Common myeloid progenitor, CD34-positive (primary cell): Measurements from ENCODE around the gene LRMDA.

Source experiments
- CTCF ChIA-PET: fragments of 350-600 bp; sonication (Branson Sonifier 250); formaldehyde crosslinking; loops from one replicate; lab custom pipeline; 2021; ENCODE audit warnings: antibody characterized with exemption; lab: Charles Lee
- POLR2A ChIA-PET: fragments of 350-600 bp; sonication (Branson Sonifier 250); formaldehyde crosslinking; loops from one replicate; lab custom pipeline; 2021; ENCODE audit warnings: antibody characterized with exemption; lab: Charles Lee
- DNase-seq, 3 donors: peaks; one replicate each; pipeline versions ENCODE4 v3.0.0 to v3.0.0-alpha.2; 2013
- H3K27ac ChIP-seq, 2 experiments: 1 replicate in 1 of 2; 2 replicates in 1 of 2; pipeline ENCODE4 v1.7.0; 2013; ENCODE audit warnings: inconsistent platforms in 2 of 2, low read length in 2 of 2, mild to moderate bottlenecking in 2 of 2, low read depth in 1 of 2, moderate library complexity in 1 of 2; ENCODE audit not compliant: severe bottlenecking in 2 of 2, insufficient read depth in 1 of 2, poor library complexity in 1 of 2
- H3K27me3 ChIP-seq, 5 experiments: replicated peaks in 2 of 5; 1 replicate in 3 of 5; 2 replicates in 2 of 5; pipeline versions ENCODE4 v1.6.1 to v1.7.0; 2013; ENCODE audit warnings: low read length in 4 of 5, mild to moderate bottlenecking in 2 of 5, moderate library complexity in 2 of 5, inconsistent platforms in 1 of 5; ENCODE audit not compliant: insufficient read depth in 5 of 5, control insufficient read depth in 4 of 5
- H3K36me3 ChIP-seq, 4 experiments: 1 replicate in 2 of 4; 2 replicates in 2 of 4; pipeline versions ENCODE4 v1.6.1 to v1.7.0; 2013; ENCODE audit warnings: low read length in 3 of 4, control low read depth in 1 of 4, mild to moderate bottlenecking in 1 of 4; ENCODE audit not compliant: control insufficient read depth in 4 of 4, insufficient read depth in 4 of 4
- H3K4me1 ChIP-seq, 4 experiments: 1 replicate in 3 of 4; 2 replicates in 1 of 4; pipeline versions ENCODE4 v1.6.1 to v1.7.1; 2013; ENCODE audit warnings: low read length in 3 of 4, mild to moderate bottlenecking in 3 of 4, control low read depth in 1 of 4, inconsistent platforms in 1 of 4, moderate library complexity in 1 of 4; ENCODE audit not compliant: control insufficient read depth in 4 of 4, insufficient read depth in 4 of 4; ENCODE audit errors: control extremely low read depth in 1 of 4
- H3K4me3 ChIP-seq, 7 experiments: 1 replicate in 4 of 7; 2 replicates in 3 of 7; pipeline versions ENCODE4 v1.5.1 to v1.7.0; 2013; ENCODE audit warnings: mild to moderate bottlenecking in 7 of 7, low read length in 6 of 7, moderate library complexity in 6 of 7, inconsistent platforms in 2 of 7, low read depth in 2 of 7, control low read depth in 1 of 7; ENCODE audit not compliant: insufficient read depth in 4 of 7, control insufficient read depth in 1 of 7; ENCODE audit errors: extremely low read depth in 1 of 7
- H3K9me3 ChIP-seq, 5 experiments: 1 replicate in 4 of 5; 2 replicates in 1 of 5; pipeline versions ENCODE4 v1.6.1 to v1.7.1; 2013; ENCODE audit warnings: low read length in 4 of 5, mild to moderate bottlenecking in 2 of 5, inconsistent platforms in 1 of 5, low read depth in 1 of 5, moderate library complexity in 1 of 5; ENCODE audit not compliant: control insufficient read depth in 4 of 5, insufficient read depth in 2 of 5; ENCODE audit errors: control extremely low read depth in 1 of 5
- WGBS: methylation state at CpG from one replicate; pipeline ENCODE4 v1.1.5; 2013; ENCODE audit not compliant: insufficient coverage; 5-methylcytosine and 5-hydroxymethylcytosine counted together

Gene LRMDA

DNA sequence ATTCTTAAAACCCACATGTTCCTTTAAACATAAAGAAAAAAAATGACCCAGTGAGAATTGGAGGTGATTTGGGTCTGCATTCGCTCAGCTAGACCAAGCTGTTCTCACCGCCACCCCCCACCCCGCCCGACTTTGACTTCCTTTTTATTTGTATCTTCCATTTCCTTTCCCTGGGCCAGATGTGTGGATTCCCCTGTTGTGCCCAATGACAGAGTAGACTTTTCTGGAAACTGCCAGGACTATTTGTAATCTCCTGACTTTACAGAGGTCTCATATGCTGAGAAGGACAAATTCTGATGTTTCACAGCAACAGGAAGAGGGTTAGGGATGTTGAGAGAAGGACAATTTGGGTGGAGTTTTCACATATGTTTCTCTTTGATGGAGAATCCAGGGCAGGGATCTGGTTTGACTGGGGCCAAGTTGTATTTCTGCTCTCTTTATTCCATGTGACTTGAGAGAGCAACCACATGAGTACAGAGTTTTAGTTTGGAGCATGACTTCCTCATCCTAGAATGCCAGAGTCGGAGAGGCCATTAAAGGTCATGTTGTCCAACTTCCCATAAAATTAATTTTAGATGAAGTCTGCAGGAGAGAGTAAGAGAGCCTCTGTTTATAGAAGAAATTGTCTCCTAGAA lies 1023.2 kb downstream of the LRMDA start:
- POLR2A ChIA-PET, result no interaction called here
- Histone ChIP-seq H3K4me3 (no peak overlapping the region), H3K27ac (no peak overlapping the region), H3K4me1 (peaks cover 0 to 4% (median under 1%) of the 10 kb centered on the region in 4 experiments), H3K27me3 (no peaks in the 10 kb centered on the region), H3K36me3 (no peaks in the 10 kb centered on the region), H3K9me3 (peaks cover 0 to 2% (median 0%) of the 10 kb centered on the region in 5 experiments)
- WGBS, result 98% methylated on average over 4 of the region's 5 CpGs
- no peak for DNase-seq
- CTCF ChIA-PET, result no interaction called here

DNA sequence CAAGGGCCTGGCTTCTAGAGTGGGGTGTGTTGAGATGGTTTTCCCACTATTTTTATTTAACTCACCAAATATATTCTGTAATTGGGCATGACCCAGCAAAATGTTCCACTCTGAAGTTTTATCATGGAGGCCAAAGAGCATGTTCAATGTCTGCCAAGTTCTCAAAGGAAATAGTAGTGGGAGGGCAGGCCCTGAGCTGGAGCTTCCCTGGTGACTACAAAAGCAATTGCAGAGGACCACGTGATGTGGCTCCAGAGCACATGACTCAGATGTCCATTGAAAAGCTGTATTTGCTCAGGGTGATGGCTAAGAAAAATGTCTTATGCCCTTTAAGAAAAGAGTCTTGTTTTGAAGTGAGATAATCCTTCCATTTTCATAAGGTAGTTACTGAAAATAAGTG lies 1024.8 kb downstream of the LRMDA start:
- no peak for DNase-seq
- H3K4me1 ChIP-seq, result peaks cover 0 to 4% (median under 1%) of the 10 kb centered on the region in 4 experiments
- ChIA-PET POLR2A (no interaction called here), CTCF (no interaction called here)
- peaks cover 0 to 2% (median 0%) of the 10 kb centered on the region in 5 experiments for H3K9me3 ChIP-seq
- 100% methylated on average over 1 of the region's 1 CpG for WGBS
- H3K27me3 ChIP-seq, result no peaks in the 10 kb centered on the region
- no peak overlapping the region for H3K4me3 ChIP-seq
- H3K27ac ChIP-seq, result no peak overlapping the region
- H3K36me3 ChIP-seq, result no peaks in the 10 kb centered on the region

DNA sequence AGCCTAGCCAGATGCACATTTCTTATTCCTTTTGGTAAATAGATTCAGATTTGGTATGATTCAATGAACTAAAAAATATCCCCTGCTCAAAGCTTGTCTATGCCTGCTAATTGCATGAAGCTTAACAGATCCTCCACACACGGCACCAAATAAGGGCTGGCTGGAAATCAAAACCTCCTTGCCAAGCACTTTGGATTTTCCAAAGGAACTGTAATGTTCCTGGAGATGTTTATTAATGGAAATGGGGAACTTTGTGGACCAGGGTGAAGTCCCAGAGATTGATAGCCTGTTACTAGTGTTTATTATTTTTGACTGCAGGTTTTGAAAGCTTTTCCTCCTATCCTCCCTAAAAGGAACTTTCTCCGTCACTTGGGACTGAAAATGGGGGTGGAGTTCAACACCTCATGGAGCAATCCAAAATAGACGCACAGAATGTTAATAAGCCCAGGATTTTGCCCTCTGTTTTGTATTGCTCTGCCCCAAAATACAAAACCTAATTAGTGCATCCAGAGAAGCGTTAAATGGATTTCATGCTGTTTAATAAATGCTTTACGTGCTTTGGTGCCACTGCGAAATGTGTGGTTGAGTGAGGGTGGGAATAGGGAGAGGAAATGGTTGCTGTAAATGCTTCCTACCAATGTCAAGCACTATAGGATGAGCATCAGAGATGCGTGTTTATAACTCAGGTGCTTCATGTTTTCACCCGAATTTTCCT lies 1027.7 kb downstream of the LRMDA start:
- H3K4me3 ChIP-seq, result no peak overlapping the region
- H3K9me3 ChIP-seq, result peaks cover 0 to 2% (median 0%) of the 10 kb centered on the region in 5 experiments
- peaks cover 0 to 17% (median 14%) of the 10 kb centered on the region in 4 experiments for H3K4me1 ChIP-seq
- ChIA-PET POLR2A (no interaction called here), CTCF (interaction anchor here (1.3 kb wide), 1 partner anchor 9 kb away, joined by 5 read pairs; no protein-coding TSS in a partner anchor)
- no peak for DNase-seq
- H3K27ac ChIP-seq, result no peak overlapping the region
- H3K36me3 ChIP-seq, result no peaks in the 10 kb centered on the region
- 100% methylated on average over 5 of the region's 8 CpGs for WGBS
- no peaks in the 10 kb centered on the region for H3K27me3 ChIP-seq

DNA sequence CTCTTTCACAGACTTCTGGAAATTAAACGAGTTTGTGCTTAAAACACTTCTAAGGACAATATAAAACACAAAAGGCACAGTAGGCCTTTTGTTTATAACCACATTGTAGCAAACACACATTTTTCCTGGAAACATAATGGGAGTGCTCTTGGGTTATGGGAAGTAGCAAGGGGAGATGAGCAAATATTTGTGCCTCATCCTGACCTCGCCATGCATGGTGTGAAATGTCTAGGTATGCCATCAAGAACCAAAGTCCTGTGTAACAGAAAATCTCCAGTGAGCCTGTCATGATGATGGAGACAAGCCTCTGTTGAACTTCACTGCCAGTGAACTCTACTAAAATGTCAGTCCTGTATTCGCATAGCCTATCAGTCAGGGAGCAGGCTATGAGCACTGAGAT lies 1029.6 kb downstream of the LRMDA start:
- WGBS, result 91% methylated on average over 3 of the region's 3 CpGs
- peaks cover 0 to 25% (median 15%) of the 10 kb centered on the region in 4 experiments for H3K4me1 ChIP-seq
- H3K27me3 ChIP-seq, result no peaks in the 10 kb centered on the region
- no peak overlapping the region for H3K4me3 ChIP-seq
- no peak overlapping the region for H3K27ac ChIP-seq
- no peaks in the 10 kb centered on the region for H3K9me3 ChIP-seq
- POLR2A ChIA-PET, result no interaction called here
- no peaks in the 10 kb centered on the region for H3K36me3 ChIP-seq
- CTCF ChIA-PET, result no interaction called here
- DNase-seq, result no peak

DNA sequence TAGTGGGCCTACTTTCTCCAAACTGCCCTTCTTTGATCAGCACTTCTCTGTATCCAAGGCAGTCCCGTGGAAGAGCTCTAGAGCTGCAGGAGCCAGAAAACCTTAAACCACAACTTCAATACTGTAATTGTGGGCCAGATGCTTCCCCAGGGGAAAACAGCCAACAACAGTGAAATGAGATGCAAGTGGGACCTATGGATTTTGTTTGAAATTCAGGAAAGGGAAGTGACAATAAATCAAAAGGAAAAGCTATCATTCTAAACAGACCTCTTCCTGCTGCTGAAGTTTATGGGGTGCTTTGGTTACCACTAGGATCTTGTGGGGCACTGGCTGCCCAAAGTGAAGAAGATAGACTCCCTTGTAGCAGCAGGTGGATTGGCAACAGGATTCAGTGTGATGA lies 1031.7 kb downstream of the LRMDA start:
- peak overlapping the region in 1 of 7 experiments; percentile 38 for H3K4me3 ChIP-seq
- POLR2A ChIA-PET, result no interaction called here
- CTCF ChIA-PET, result interaction anchor here (0.9 to 1.0 kb wide), 2 partner anchors 18 to 84 kb away, joined by 3 read pairs; no protein-coding TSS in a partner anchor

DNA sequence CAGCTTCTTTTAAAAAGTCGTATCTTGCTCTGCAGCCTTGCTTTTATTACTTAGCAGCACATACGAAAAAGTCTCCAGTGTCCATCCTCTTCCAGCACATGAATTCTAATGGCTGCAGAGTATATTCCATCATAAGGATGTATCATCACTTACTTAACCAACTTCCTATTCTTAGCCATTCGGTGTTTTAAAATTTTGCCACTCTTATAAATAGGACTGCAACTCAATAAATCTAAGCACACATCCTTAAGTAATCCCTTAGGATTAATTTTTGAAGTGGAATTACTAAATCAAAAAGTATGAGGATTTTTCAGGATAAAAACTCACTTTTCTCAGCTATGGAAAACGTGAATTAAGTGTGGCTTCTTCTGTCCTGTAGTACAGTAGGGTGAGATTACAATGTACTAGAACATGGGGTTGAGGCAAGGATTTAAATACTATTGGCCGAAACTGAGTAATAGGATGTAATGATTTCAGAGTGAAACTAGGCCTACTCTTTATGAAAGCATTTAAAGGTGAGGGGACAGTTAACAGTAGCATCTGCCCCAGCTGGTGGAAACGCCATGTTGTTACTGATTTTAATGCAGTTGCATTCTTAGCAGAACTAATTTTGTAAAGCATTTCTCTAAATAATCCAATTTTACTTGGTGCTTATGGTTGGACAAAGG lies 1035.5 kb downstream of the LRMDA start:
- Histone ChIP-seq H3K4me3 (no peak overlapping the region), H3K9me3 (no peaks in the 10 kb centered on the region), H3K27ac (no peak overlapping the region), H3K36me3 (no peaks in the 10 kb centered on the region), H3K27me3 (no peaks in the 10 kb centered on the region), H3K4me1 (peaks cover 0 to 41% (median 19%) of the 10 kb centered on the region in 4 experiments)
- 95% methylated on average over 3 of the region's 6 CpGs for WGBS
- ChIA-PET CTCF (no interaction called here), POLR2A (no interaction called here)
- DNase-seq, result no peak

More for the DNA sequence above, 1031.7 kb downstream of the LRMDA start:
- no peaks in the 10 kb centered on the region for H3K36me3 ChIP-seq
- peaks cover 0 to 27% (median 15%) of the 10 kb centered on the region in 4 experiments for H3K4me1 ChIP-seq
- no peak overlapping the region for H3K27ac ChIP-seq
- WGBS, result no CpG with 5 or more reads among the region's 1 CpG
- peak; percentile 12 to 81 (median 63) for DNase-seq
- H3K9me3 ChIP-seq, result no peaks in the 10 kb centered on the region
- no peaks in the 10 kb centered on the region for H3K27me3 ChIP-seq
